Measurements from ENCODE around the gene TAS2R41.
"Not testable (repeated sequence)": the region's sequence is repeated elsewhere in the genome, so short reads cannot be mapped to it uniquely, and the experiment has no call there.

Gene TAS2R41

DNA sequence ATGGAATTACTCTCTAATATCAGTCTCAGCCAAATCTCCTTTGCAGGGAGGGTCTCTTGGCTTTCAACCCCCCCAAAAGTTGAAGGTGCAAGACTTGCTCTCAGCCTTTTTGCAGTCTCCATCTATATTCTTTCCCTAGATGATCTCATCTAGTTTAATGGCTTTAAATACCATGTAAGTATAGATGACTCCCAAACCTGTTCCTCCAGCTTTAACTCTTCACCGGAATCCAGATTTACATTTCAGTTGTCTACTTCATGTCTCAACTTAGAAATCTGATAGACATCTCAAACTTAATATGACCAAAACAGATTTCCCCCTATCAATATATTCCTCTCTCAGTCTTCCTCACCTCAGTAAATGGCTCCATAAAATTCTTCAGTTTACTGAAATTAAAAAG is 9.9 kb upstream of the TAS2R41 start:
- Mint-ChIP-seq H3K4me3 (no peak overlapping the region), H3K9me3 (peaks cover 6% of the 10 kb centered on the region), H3K27ac (no peak overlapping the region), H3K4me1 (no peaks in the 10 kb centered on the region), H3K36me3 (no peaks in the 10 kb centered on the region), H3K27me3 (peaks cover 7% of the 10 kb centered on the region)
- DNase-seq = no peak
- CTCF ChIA-PET = no interaction called here

DNA sequence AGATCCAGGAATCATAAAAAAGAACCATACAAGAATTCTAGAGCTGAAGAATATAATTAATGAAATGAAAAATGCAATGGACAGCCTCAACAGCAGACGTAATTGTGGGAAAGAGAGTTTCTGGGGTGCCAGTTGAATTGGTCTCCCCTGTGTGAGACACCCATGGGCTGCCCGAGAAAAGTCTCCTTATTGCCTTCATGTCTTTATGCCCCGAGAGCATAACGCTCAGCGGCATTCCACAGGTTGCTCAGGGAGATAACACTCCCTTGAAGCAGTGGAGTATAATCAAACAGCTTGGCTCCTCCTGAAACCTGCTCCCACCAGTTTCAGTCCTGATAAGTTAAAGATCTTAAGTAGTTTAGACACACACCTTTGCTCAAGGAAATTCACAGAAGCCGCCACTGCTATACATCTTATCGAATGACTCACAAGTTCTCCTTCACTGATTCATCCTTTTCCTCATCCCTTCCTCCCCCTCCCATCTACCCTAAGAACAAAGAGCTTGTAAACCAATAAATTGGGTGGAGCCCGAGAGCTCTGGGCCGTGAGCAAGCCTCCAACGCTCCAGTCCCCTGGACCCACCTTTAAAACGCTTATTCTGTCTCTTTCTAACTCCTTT is 5.5 kb upstream of the TAS2R41 start:
- not testable (repeated sequence) for H3K4me3 Mint-ChIP-seq, H3K27me3 Mint-ChIP-seq, H3K36me3 Mint-ChIP-seq, H3K4me1 Mint-ChIP-seq, DNase-seq, H3K9me3 Mint-ChIP-seq, H3K27ac Mint-ChIP-seq
- CTCF ChIA-PET = interaction anchor here (1.1 kb wide), 1 partner anchor 55 kb away, joined by 3 read pairs; no protein-coding TSS in a partner anchor

DNA sequence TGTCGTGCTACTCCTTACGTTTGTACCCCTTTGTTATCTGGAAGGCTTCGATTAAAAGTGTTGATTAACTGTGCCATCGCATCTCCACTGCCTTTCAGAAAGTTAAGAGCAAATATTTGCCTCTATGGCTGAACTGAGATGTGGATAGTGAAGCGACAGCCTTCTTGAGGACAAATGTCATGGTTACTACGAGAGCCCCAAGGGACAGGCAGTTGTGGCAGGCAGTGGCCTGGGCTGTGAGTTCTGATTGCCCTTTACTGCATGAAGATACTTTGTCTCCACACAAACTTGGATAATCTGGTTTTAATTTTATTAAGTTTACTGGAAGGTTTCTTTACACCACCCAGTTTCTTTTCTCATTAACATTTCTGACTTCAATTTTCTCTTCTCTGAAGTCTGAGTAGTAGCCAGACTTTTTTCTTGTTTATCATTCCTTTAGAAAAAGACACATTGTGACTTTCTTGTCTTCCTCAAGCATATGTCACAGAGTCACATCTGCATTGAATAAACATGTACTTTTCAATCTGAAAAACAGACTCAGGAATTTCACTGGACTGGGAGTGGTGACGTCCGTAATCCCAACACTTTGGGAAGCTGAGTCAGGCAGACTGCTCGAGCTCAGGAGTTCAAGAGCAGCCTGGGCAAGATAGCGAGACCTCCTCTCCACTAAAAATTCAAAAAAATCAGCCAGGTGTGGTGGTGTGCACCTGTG is 1.5 kb downstream of the TAS2R41 start:
- H3K36me3 Mint-ChIP-seq = no peaks in the 10 kb centered on the region
- DNase-seq = no peak
- H3K9me3 Mint-ChIP-seq = no peaks in the 10 kb centered on the region
- H3K4me3 Mint-ChIP-seq = no peak overlapping the region
- H3K27ac Mint-ChIP-seq = no peak overlapping the region
- peaks cover 3% of the 10 kb centered on the region for H3K27me3 Mint-ChIP-seq
- peaks cover 5% of the 10 kb centered on the region for H3K4me1 Mint-ChIP-seq
- CTCF ChIA-PET = interaction anchor here (1.2 kb wide), 1 partner anchor 264 kb away, joined by 4 read pairs; no protein-coding TSS in a partner anchor

DNA sequence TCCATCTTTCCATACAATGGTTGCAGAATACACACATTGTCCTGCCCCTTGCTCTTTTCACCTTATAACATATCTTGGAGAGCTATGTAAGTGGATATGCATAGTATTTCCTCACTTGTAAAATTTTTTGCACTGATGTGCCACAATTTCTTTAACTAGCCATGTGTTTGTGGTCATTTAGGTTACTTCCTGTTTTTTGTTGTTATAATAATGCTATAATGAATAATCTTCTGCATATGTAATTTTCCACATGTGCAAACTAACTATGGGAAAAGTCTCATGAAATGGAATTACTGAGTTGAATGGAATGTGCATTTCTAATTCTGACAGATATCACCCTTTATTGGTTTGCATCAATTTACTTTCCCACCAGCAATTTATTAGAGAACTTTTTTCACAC is 2.8 kb downstream of the TAS2R41 start:
- Mint-ChIP-seq H3K9me3 (no peaks in the 10 kb centered on the region), H3K36me3 (no peaks in the 10 kb centered on the region), H3K4me1 (peaks cover 5% of the 10 kb centered on the region), H3K27ac (no peak overlapping the region), H3K4me3 (no peak overlapping the region), H3K27me3 (peaks cover 3% of the 10 kb centered on the region)
- no peak for DNase-seq
- CTCF ChIA-PET = interaction anchor here (0.7 to 1.2 kb wide), 2 partner anchors 169 to 265 kb away, joined by 3 to 4 read pairs; no protein-coding TSS in a partner anchor

DNA sequence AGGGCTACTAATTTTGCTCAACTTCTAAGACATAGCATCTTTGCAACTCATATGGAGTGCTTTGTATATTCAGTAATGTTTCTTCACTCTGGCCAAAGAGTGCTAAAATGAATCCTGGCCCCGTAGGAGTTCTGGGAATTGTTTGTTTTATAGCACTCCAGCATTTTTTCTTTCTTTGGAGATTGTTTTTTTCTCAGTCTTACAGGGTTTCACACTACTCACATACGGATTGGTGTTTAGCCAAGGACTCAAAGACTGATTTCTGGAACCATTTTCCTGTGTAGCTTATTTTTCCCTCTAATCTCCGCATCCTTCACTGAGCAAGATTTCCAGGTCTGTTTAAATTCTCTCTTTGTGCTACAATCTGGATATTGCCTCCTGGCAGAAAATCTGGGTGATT is 6.4 kb downstream of the TAS2R41 start:
- no peak for DNase-seq
- no peak overlapping the region for H3K27ac Mint-ChIP-seq

DNA sequence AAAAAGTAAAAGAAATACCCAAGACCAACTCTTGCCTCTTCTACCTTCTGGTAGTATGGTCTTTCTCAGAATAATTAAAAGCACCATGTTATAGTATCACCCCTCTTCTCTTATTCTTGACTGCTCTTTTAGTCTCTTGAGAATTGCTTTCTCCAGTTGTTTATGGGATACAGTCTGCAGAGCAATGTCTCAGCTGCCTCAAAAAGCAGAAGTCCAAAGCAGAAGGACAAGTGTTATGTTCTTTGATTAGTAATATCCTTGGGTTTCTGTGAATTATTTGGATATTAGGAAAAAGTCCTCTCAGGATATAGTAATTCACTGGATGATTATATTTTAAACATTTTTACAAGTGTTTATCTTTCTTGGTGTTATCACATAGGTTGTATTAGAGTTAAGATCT is 7.4 kb downstream of the TAS2R41 start:
- Mint-ChIP-seq H3K4me3 (no peak overlapping the region), H3K9me3 (no peaks in the 10 kb centered on the region), H3K27ac (no peak overlapping the region), H3K4me1 (peaks cover 5% of the 10 kb centered on the region), H3K36me3 (no peaks in the 10 kb centered on the region), H3K27me3 (peaks cover 3% of the 10 kb centered on the region)
- CTCF ChIA-PET = no interaction called here
- DNase-seq = no peak

More for the DNA sequence above, 6.4 kb downstream of the TAS2R41 start:
- Mint-ChIP-seq H3K36me3 (no peaks in the 10 kb centered on the region), H3K27me3 (peaks cover 3% of the 10 kb centered on the region), H3K4me1 (peaks cover 5% of the 10 kb centered on the region), H3K9me3 (no peaks in the 10 kb centered on the region), H3K4me3 (no peak overlapping the region)
- CTCF ChIA-PET = interaction anchor here (0.6 kb wide), 1 partner anchor 155 kb away, joined by 3 read pairs; no protein-coding TSS in a partner anchor

DNA sequence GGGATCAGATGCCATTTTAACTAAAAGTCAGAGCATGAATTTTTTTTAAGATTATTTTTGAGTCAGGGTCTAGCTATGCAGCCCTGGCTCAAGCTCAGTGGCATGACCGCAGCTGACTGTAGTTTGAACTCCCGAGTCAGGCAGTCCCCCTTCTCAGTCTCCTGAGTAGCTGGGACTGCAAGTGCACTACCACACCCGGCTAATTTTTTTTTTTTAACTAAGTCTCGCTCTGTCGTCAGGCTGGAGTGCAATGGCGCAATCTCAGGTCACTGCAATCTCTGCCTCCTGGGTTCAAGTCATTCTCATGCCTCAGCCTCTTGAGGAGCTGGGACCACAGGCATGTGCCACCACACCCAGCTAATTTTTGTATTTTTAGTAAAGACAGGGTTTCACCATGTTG is 7.8 kb downstream of the TAS2R41 start:
- no peak for DNase-seq
- no peak overlapping the region for H3K4me3 Mint-ChIP-seq
- H3K27ac Mint-ChIP-seq = no peak overlapping the region
- peaks cover 5% of the 10 kb centered on the region for H3K4me1 Mint-ChIP-seq
- H3K9me3 Mint-ChIP-seq = no peaks in the 10 kb centered on the region
- peaks cover 3% of the 10 kb centered on the region for H3K27me3 Mint-ChIP-seq
- CTCF ChIA-PET = no interaction called here
- no peaks in the 10 kb centered on the region for H3K36me3 Mint-ChIP-seq

- H3K36me3 Mint-ChIP-seq, H3K4me3 Mint-ChIP-seq, DNase-seq, H3K4me1 Mint-ChIP-seq, CTCF ChIA-PET, H3K27ac Mint-ChIP-seq, H3K27me3 Mint-ChIP-seq, H3K9me3 Mint-ChIP-seq: not testable (repeated sequence)
These were observed 8.6 kb downstream of the TAS2R41 start for GRCh38 chr7:143486266-143486665.

DNA sequence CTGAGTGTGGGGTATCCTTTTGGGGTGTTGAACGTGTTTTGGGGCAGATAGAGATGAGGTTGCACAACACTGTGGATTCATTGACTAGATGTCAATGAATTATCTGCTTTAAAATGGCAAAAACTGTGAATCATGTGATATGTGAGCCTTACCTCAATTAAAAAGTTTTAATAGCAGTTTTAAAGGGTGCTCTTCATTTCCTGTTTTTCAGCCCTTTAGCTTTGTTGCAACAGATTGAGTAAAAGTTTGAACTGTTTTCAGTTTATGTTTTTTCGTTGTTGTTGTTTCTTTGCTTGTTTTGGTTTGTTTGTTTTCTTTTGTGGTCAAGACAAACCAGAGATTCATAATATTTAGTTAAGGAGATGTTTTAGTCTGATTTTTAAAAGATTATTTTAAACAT is 9.4 kb downstream of the TAS2R41 start:
- Mint-ChIP-seq H3K36me3 (no peaks in the 10 kb centered on the region), H3K27me3 (no peaks in the 10 kb centered on the region), H3K4me1 (peaks cover 4% of the 10 kb centered on the region), H3K27ac (no peak overlapping the region), H3K9me3 (no peaks in the 10 kb centered on the region), H3K4me3 (no peak overlapping the region)
- DNase-seq = no peak
- CTCF ChIA-PET = interaction anchor here (0.6 to 0.9 kb wide), 3 partner anchors 71 to 523 kb away, joined by 3 read pairs; no protein-coding TSS in a partner anchor

DNA sequence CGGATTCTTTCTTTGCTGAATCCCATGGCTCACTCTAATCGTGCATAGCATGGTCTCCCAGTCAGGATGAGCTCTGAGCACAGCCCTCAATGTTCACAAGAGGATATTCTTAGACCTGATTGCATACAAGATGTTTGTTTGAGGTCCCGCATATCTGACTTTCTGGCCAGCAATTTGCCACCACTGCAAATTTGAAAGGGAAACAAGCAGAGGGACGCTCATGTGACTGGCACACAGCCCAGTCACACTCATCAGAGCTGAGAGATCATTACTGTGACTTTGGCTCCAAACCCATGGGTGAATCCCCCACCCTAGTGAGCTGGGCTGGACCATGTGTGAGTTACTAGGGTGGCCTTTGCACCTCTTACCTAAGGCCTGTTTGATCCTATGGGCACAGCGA is 9.9 kb downstream of the TAS2R41 start:
- Mint-ChIP-seq H3K4me1 (peaks cover 5% of the 10 kb centered on the region), H3K9me3 (no peaks in the 10 kb centered on the region), H3K27ac (no peak overlapping the region), H3K36me3 (no peaks in the 10 kb centered on the region), H3K4me3 (no peak overlapping the region), H3K27me3 (no peaks in the 10 kb centered on the region)
- DNase-seq = no peak
- CTCF ChIA-PET = interaction anchor here (0.8 to 1.0 kb wide), 3 partner anchors 72 to 640 kb away, joined by 3 read pairs; no protein-coding TSS in a partner anchor

- Mint-ChIP-seq H3K27me3 (no peaks in the 10 kb centered on the region), H3K4me3 (no peak overlapping the region), H3K27ac (no peak overlapping the region), H3K9me3 (no peaks in the 10 kb centered on the region), H3K36me3 (no peaks in the 10 kb centered on the region), H3K4me1 (peaks cover 14% of the 10 kb centered on the region)
- DNase-seq = no peak
- CTCF ChIA-PET = interaction anchor here (0.6 to 2.0 kb wide), 7 partner anchors 9 to 637 kb away, joined by 3 to 8 read pairs (median 3); no protein-coding TSS in a partner anchor
These were observed 13.1 kb downstream of the TAS2R41 start for GRCh38 chr7:143490717-143491306.

DNA sequence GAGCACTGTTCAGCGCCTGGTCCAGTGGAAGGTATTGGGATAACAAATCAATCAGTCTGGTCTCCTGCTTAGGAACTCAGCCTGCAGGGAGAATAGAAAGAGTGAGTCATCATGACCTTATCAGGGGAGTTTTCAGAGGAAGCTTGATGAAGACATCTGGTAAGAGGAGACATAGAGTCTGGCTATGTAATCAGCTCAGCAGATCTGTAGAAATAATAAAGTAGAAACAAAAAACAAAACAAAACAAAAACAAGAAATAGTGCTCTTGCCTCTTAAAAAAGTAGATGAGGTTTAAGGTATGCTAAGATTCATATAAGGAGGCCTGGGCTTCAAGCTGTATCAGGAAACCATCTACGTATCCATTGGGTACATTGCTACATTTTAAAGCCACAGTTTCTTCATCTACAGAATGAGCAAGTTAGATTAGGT is 14.4 kb downstream of the TAS2R41 start:
- H3K27me3 Mint-ChIP-seq = no peaks in the 10 kb centered on the region
- H3K27ac Mint-ChIP-seq = no peak overlapping the region
- H3K4me3 Mint-ChIP-seq = no peak overlapping the region
- peaks cover 14% of the 10 kb centered on the region for H3K4me1 Mint-ChIP-seq
- no peaks in the 10 kb centered on the region for H3K36me3 Mint-ChIP-seq
- no peak for DNase-seq
- CTCF ChIA-PET = interaction anchor here (1.3 kb wide), 1 partner anchor 636 kb away, joined by 3 read pairs; no protein-coding TSS in a partner anchor
- no peaks in the 10 kb centered on the region for H3K9me3 Mint-ChIP-seq

- no peak for DNase-seq
- Mint-ChIP-seq H3K36me3 (no peaks in the 10 kb centered on the region), H3K9me3 (no peaks in the 10 kb centered on the region), H3K4me3 (no peak overlapping the region), H3K4me1 (peaks cover 14% of the 10 kb centered on the region), H3K27me3 (no peaks in the 10 kb centered on the region), H3K27ac (no peak overlapping the region)
- CTCF ChIA-PET = no interaction called here
These were observed 15.4 kb downstream of the TAS2R41 start for GRCh38 chr7:143492799-143493739.

GRCh38 chr7:143493751-143494150 is 16.1 kb downstream of the TAS2R41 start:
- CTCF ChIA-PET = no interaction called here
- no peaks in the 10 kb centered on the region for H3K36me3 Mint-ChIP-seq
- H3K27me3 Mint-ChIP-seq = no peaks in the 10 kb centered on the region
- no peak overlapping the region for H3K27ac Mint-ChIP-seq
- no peak for DNase-seq
- H3K4me1 Mint-ChIP-seq = peaks cover 14% of the 10 kb centered on the region
- no peak overlapping the region for H3K4me3 Mint-ChIP-seq
- no peaks in the 10 kb centered on the region for H3K9me3 Mint-ChIP-seq

Measured in activated naive CD4-positive, alpha-beta T cell treated with anti-CD3 and anti-CD28 coated beads, Interleukin-2, amount 10 ng/mL, durations not matched to agents 7 days and 5 days (primary cell).